Heart right ventricle (tissue), 16 donors: ENCODE measurements around the gene ZFR2. TPM values are rescaled to one million over a fixed set of nuclear protein-coding genes. Genes with fewer than 3 reads are reported as not detected.

Experiments
- ATAC-seq, 8 donors: fragments of 200-7000 bp; cut with Tn5 transposase; one replicate each; pipeline ENCODE4 v1.9.1; 2020; ENCODE audit warnings: mild to moderate bottlenecking in 8 of 8, moderate library complexity in 8 of 8, moderate number of reproducible peaks in 1 of 8
- DNase-seq, 2 donors: peaks; one replicate each; pipeline ENCODE4 v3.0.0-alpha.2; 2020
- H3K27ac ChIP-seq, 10 donors: fragments of 200-600 bp; sonication (generic) in 2 of 10; one replicate each; pipeline versions ENCODE4 v1.5.0 to v1.8.0; 2020 to 2022; ENCODE audit warnings: mild to moderate bottlenecking in 3 of 10
- H3K27me3 ChIP-seq, 7 donors: fragments of 200-600 bp; one replicate each; pipeline ENCODE4 v1.8.0; 2021 to 2022; ENCODE audit warnings: mild to moderate bottlenecking in 2 of 7
- H3K36me3 ChIP-seq, 9 donors: fragments of 200-600 bp; sonication (generic) in 1 of 9; one replicate each; pipeline versions ENCODE4 v1.5.0 to v1.8.0; 2020 to 2022; ENCODE audit warnings: mild to moderate bottlenecking in 2 of 9
- H3K4me1 ChIP-seq, 9 donors: fragments of 200-600 bp; sonication (generic) in 1 of 9; one replicate each; pipeline versions ENCODE4 v1.5.0 to v1.8.0; 2020 to 2022; ENCODE audit warnings: mild to moderate bottlenecking in 4 of 9
- H3K4me3 ChIP-seq, 10 donors: fragments of 200-600 bp; sonication (generic) in 2 of 10; one replicate each; pipeline versions ENCODE4 v1.5.0 to v1.8.0; 2020 to 2022; ENCODE audit warnings: mild to moderate bottlenecking in 7 of 10, moderate library complexity in 2 of 10
- H3K9me3 ChIP-seq, 11 donors: fragments of 200-600 bp in 10 of 11; sonication (generic) in 2 of 11; one replicate each; pipeline versions ENCODE4 v1.5.0 to v1.8.0; 2013 to 2022; ENCODE audit warnings: mild to moderate bottlenecking in 2 of 11, control low read depth in 1 of 11, moderate library complexity in 1 of 11
- WGBS, 2 donors: extraction: QIAGEN DNeasy Blood & Tissue Kit; methylation state at CpG; one replicate each; pipeline ENCODE4 v1.1.7; 2013; ENCODE audit warnings: inconsistent platforms in 1 of 2; 5-methylcytosine and 5-hydroxymethylcytosine counted together
- intact Hi-C, 10 donors: fragments of 100-400 bp; cut with DNase I; formaldehyde crosslinking; loops; one replicate each; pipeline versions ENCODE4 v1.11.1 to v1.14.2; 2022
- polyA plus RNA-seq, 2 donors: library from polyadenylated mRNA; stranded (reverse); fragments of 200-250 nt; gene quantifications; one replicate each; pipeline ENCODE4 v1.2.3, GENCODE V29; 2013
- total RNA-seq, 10 donors: library from RNA; stranded (reverse); fragmentation: NEBNext Ultra II Directional in 3 of 10; extraction: Animal tissue kit (Norgen Biotek cat#: 25700) in 3 of 10; gene quantifications; one replicate each; pipeline versions ENCODE4 v1.2.1 to v1.2.4, GENCODE V29; 2021 to 2023
- TF ChIP-seq, protein P1 (sequence below), 9 donors: fragments of 200-600 bp; sonication (generic) in 2 of 9; IDR thresholded peaks; one replicate each; pipeline versions ENCODE4 v1.5.0 to v1.8.0; 2021 to 2022; ENCODE audit warnings: antibody characterized with exemption in 9 of 9, mild to moderate bottlenecking in 5 of 9, moderate library complexity in 1 of 9
- donor health status: Arrhythmogenic right ventricular cardiomyopathy.
- donor health status: ischemic (EF 13 %, LVEDD 7.1; RV severe dilation, severe dysfunction).
- donor health status: healthy with polysubstance abuse.
- donor health status: DM: no; HTN: yes; CAD: no.
- donor health status: DM: no; HTN: no; CAD: no.
- donor health status: ischemic (EF 25% LVEDD 6.9; RV normal size, moderate dysfunction).
- donor health status: ischemic (EF 25% LVEDD 5.7; RV mildly dilated, moderate dysfunction).
- donor health status: healthy.
- donor health status: DM: yes; HTN: yes; CAD: no.
- donor health status: Ischemic cardiomyopathy.
- donor health status: ischemic (EF 35%, LVEDD 5.7; RV mildly dilated, moderate dysfunction).
- donor health status: nonischemic (EF 11% LVEDD 7.7; RV severe dilation, severe dysfunction).
- donor health status: DM: yes; HTN: yes; CAD: no.
- donor health status: PGD.
- donor health status: ischemic (EF 29% LVEDD 5.4; RV normal size, mild dysfunction).
- donor health status: nonischemic (EF 23%, LVEDD 6.1; RV moderate dilation, normal function).

The ZFR2 gene
- total and polyA plus RNA-seq, 12 donors = 0.04 to 0.29 TPM; not detected in 10

- WGBS, 2 donors = 83 to 94% methylated on average over 5 of the region's 5 CpGs
- no peaks in the 10 kb centered on the region for H3K27me3 ChIP-seq
- TF ChIP-seq, protein P1, sequence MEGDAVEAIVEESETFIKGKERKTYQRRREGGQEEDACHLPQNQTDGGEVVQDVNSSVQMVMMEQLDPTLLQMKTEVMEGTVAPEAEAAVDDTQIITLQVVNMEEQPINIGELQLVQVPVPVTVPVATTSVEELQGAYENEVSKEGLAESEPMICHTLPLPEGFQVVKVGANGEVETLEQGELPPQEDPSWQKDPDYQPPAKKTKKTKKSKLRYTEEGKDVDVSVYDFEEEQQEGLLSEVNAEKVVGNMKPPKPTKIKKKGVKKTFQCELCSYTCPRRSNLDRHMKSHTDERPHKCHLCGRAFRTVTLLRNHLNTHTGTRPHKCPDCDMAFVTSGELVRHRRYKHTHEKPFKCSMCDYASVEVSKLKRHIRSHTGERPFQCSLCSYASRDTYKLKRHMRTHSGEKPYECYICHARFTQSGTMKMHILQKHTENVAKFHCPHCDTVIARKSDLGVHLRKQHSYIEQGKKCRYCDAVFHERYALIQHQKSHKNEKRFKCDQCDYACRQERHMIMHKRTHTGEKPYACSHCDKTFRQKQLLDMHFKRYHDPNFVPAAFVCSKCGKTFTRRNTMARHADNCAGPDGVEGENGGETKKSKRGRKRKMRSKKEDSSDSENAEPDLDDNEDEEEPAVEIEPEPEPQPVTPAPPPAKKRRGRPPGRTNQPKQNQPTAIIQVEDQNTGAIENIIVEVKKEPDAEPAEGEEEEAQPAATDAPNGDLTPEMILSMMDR (IDR thresholded peaks at IDR 0.05) = no peak
- intact Hi-C loops = no loop called here
- no peaks in the 10 kb centered on the region for H3K36me3 ChIP-seq
- ATAC-seq (no peak), DNase-seq (no peak)
- peaks cover 0 to 6% (median 2%) of the 10 kb centered on the region in 11 donors for H3K9me3 ChIP-seq
- H3K4me3 ChIP-seq = no peak overlapping the region
- no peaks in the 10 kb centered on the region for H3K4me1 ChIP-seq
- no peak overlapping the region for H3K27ac ChIP-seq
Measured at GRCh38 chr19:3775831-3776230, 93.0 kb downstream of the ZFR2 start.

DNA sequence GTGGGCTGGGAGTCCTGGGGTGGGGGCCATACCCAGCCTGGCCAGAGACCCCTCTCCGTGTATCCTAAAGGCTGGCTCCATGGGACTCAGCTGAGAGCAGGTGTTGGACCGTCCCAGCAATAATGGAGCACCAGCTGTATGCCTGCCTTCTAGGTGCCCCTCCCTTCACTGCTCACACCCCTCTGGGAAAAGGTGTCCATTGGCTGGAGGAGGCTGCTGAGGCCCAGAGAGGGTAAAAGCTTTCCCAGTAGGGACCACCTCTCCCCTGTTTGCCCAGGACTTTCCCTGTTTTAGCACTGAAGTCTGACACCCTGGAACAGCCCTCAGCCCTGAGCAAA, 93.5 kb downstream of the ZFR2 start:
- Histone ChIP-seq H3K27me3 (no peaks in the 10 kb centered on the region), H3K4me3 (no peak overlapping the region), H3K9me3 (peaks cover 0 to under 1% (median 0%) of the 10 kb centered on the region in 11 donors), H3K36me3 (peaks cover 0 to under 1% (median 0%) of the 10 kb centered on the region in 9 donors), H3K27ac (no peak overlapping the region), H3K4me1 (no peaks in the 10 kb centered on the region)
- DNase-seq (no peak), ATAC-seq (no peak)
- 68 to 85% methylated on average over 2 of the region's 2 CpGs for WGBS, 2 donors
- TF ChIP-seq, protein P1 (IDR thresholded peaks at IDR 0.05) = no peak
- intact Hi-C loops = no loop called here

- intact Hi-C loops = no loop called here
- peaks cover 0 to 6% (median 0%) of the 10 kb centered on the region in 9 donors for H3K36me3 ChIP-seq
Measured at GRCh38 chr19:3774621-3775373, 94.0 kb downstream of the ZFR2 start.

DNA sequence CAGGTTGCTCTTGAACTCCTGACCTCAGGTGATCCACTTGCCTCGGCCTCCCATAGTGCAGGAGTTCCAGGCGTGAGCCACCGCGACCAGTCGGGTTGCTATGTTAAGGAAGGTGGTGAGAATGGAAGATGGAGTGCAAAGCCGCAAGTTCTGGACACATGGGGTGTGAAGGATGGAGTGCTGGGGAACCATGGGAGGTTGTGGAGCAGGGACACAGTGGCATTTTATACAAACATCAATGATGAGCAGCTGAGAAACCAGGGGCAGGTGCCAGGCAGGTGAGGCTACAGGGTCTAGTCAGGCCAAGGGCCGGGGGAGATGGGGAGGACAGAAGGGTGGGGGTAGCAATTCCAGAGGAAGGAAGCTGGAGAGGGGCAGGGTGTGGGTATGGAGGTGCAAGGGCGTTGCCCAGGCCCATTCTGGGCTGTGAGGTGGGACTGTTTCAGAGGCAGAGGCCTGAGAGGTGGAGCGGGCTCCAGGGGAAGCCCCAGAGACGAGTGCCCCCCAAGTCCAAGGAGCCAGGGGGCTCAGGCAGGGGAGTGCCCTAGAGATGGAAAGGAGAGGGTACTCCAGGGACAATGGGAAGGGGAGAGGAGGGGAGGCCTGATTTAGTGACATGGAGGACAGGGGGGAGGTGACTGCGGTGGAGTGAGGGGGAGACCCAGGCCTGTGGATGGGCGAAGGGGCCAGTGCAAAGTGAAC, 94.9 kb downstream of the ZFR2 start:
- H3K27ac ChIP-seq = no peak overlapping the region
- no peaks in the 10 kb centered on the region for H3K9me3 ChIP-seq
- intact Hi-C loops = no loop called here
- DNase-seq (no peak), ATAC-seq (no peak)
- 83 to 88% methylated on average over 12 of the region's 12 CpGs for WGBS, 2 donors
- TF ChIP-seq, protein P1 (IDR thresholded peaks at IDR 0.05) = no peak
- no peaks in the 10 kb centered on the region for H3K27me3 ChIP-seq
- H3K4me3 ChIP-seq = no peak overlapping the region
- no peaks in the 10 kb centered on the region for H3K4me1 ChIP-seq
- peaks cover 0 to 14% (median 0%) of the 10 kb centered on the region in 9 donors for H3K36me3 ChIP-seq

More at GRCh38 chr19:3774621-3775373, 94.0 kb downstream of the ZFR2 start:
- H3K27ac ChIP-seq = no peak overlapping the region
- no peak overlapping the region for H3K4me3 ChIP-seq
- DNase-seq (no peak), ATAC-seq (no peak)
- H3K9me3 ChIP-seq = no peaks in the 10 kb centered on the region
- 64 to 69% methylated on average over 24 to 25 of the region's 25 CpGs for WGBS, 2 donors
- TF ChIP-seq, protein P1 (IDR thresholded peaks at IDR 0.05) = no peak
- H3K4me1 ChIP-seq = no peaks in the 10 kb centered on the region
- H3K27me3 ChIP-seq = no peaks in the 10 kb centered on the region
